ENCODE results near the gene C2orf92. TPM values are rescaled to one million over a fixed set of nuclear protein-coding genes. Genes with fewer than 3 reads are reported as not detected.

C2orf92 gene
- total RNA-seq, 4 donors from 2014 or later: 8.6 to 23.7 (median 12.2) TPM

DNA sequence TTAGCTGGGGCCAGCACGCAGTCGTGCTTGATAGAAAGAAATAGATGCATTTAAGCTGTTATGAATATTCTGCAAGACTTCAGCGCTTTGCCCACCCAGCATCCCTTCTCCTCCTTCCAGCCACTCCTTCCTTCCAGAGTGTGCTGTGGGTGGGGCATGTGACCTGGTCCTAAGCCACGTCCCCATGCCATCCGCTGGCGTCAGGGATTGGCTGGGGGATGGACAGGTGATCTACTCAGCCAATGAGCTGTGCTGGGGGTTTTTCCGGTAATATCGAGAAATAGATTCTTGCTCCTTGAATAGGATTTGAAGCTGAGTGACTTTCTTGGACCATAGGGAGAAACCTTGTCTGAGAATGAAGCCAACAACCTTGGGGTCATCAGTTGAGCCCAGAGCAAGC is 39.1 kb downstream of the C2orf92 start:
- no peak for TF ChIP-seq CTCF (IDR thresholded peaks at IDR 0.05; ENCODE audit: low read depth)

- TF ChIP-seq CTCF (IDR thresholded peaks at IDR 0.05; ENCODE audit: low read depth): no peak
These were observed 41.8 kb downstream of the C2orf92 start for GRCh38 chr2:97711394-97711711.

DNA sequence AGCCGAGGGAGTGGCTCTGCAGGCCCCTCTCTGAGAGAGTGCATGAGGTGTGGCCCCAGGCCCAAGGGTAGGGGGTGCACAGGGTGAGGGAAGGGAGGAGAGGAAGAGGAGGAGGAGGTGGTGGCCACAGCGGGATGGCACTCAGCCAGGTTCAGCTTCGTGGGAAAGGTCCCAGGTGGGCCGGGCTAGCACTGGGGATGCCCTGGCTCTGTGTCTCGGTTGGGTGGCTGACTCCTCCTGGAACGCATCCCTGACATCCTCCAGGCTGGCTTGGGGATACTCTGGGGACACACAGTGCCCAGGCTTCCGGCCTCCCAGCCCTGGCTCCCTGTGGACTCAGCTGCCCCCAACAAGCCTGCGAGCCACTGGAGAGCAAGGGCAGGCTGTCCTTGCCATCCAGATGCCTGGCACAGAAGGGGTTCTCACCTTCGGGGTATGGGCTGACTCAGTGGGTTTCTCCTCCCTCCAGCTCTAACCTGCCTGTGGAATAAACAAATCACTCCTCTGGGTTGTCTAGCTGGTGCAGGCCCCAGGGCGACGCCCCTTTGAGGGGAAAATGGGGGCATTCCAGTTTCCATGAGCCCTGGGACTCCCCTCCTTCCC is 43.3 kb downstream of the C2orf92 start:
- TF ChIP-seq CTCF (IDR thresholded peaks at IDR 0.05; ENCODE audit: low read depth): no peak

DNA sequence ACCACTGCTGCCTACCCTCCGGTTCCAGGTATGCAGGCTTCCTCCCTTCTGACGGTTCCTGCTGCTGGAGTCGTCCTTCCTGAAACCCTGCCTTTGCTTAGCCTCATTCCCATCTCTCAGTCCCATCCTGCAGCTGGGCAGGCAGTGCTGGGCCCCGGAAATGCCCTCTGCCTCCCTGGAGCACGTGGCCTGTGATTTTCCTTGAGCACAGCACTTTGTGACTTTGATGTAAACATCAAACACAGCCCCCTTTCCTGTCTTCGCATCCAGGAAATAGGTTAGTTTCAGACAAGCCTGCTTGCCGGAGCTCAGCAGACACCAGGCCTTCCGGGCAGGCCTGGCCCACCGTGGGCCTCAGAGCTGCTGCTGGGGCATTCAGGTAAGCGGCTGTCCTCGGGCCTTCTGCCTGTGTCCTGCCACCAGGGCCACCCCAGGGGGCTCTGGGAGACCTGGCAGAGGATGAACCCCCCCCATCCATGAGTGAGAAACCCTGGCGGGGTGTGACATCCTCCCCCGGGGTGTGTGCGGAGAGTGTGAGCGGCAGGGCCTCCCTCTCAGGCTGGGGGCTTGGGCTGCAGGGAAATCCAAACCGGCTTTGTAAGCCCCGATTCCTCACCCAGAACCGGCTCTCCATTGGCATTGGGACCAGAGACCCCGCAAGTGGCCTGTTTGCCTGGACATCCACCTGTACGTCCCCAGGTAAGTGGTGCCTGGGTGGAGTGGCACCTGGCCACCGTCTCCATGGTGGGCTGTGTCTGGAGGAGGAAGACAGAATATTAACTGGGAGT is 44.0 kb downstream of the C2orf92 start, which contains the start of gene ZAP70:
Gene ZAP70, plus strand, starts transcription at position 281 of the 788 bp plus-strand sequence. CDS start 10,461 bp downstream, outside the sequence.
- TF ChIP-seq CTCF (IDR thresholded peaks at IDR 0.05; ENCODE audit: low read depth): no peak

- TF ChIP-seq CTCF (IDR thresholded peaks at IDR 0.05; ENCODE audit: low read depth): no peak
These were observed 44.8 kb downstream of the C2orf92 start for GRCh38 chr2:97714084-97714949.

DNA sequence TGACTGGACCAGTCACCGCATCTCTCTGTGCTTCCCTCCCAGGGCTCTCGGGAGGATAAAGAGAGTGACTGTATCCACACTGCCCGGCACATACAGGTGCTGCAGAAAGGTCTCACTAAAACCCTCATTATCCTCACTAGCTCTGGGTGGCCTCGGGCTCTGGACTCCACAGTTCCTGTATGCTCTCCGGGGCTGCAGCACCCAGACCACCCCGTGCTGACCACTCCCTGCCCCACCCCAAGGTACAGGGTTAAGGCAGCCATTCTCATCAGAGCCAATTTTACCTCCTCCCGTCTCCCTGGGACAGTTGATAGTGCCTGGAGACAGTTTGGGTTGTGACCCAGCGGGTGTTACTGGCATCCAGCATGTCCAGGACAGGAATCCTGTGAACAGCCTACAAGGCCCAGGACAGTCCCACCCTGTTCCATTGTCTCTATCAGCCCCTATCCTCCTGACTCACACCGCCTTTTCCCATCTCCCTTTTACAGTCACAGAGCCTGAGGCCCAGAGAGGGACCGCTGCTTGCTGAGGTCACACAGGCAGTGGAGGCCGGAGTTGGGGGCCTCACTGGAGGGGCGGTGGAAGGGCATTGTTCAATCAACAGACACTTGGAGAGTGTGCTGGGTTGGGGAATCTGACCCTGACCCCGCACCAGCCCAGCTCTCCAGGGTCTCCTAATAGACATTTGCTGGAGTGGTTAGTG is 45.6 kb downstream of the C2orf92 start:
- TF ChIP-seq CTCF (IDR thresholded peaks at IDR 0.05; ENCODE audit: low read depth): no peak

All from subcutaneous adipose tissue (tissue), 4 donors.